Measurements from ENCODE around the gene LAMA2. TPM values are rescaled to one million over a fixed set of nuclear protein-coding genes. Genes with fewer than 3 reads are reported as not detected.

LAMA2 gene
- total and polyA plus RNA-seq, 7 experiments from 2014 or later, result 0.02 to 0.59 (median 0.35) TPM; not detected in 4

- H3K27me3 ChIP-seq (ENCODE audit: control insufficient read depth in 2 of 2, insufficient read depth in 2 of 2, low read length in 2 of 2), result no peaks in the 10 kb centered on the region
- no peak overlapping the region for H3K27ac ChIP-seq (ENCODE audit: low read depth, low read length)
- H3K36me3 ChIP-seq (ENCODE audit: control insufficient read depth in 2 of 3, insufficient read depth in 3 of 3, low read length in 3 of 3), result no peaks in the 10 kb centered on the region
- ChIA-PET CTCF (interaction anchor here (0.5 kb wide), 1 partner anchor 743 kb away, joined by 3 read pairs; no protein-coding TSS in a partner anchor), POLR2A (no interaction called here)
- H3K4me1 ChIP-seq (ENCODE audit: control insufficient read depth in 2 of 2, insufficient read depth in 2 of 2, low read length in 2 of 2), result no peaks in the 10 kb centered on the region
- H3K9me3 ChIP-seq (ENCODE audit: control insufficient read depth in 2 of 3, low read length in 3 of 3), result no peaks in the 10 kb centered on the region
- Mint-ChIP-seq H3K9me3 (no peaks in the 10 kb centered on the region), H3K4me1 (peaks cover 0 to 2% (median 0%) of the 10 kb centered on the region in 7 donors), H3K27ac (no peak overlapping the region), H3K27me3 (peaks cover 0 to 12% (median 5%) of the 10 kb centered on the region in 5 donors), H3K4me3 (no peak overlapping the region), H3K36me3 (no peaks in the 10 kb centered on the region)
- H3K4me3 ChIP-seq (ENCODE audit: low read length), result no peak overlapping the region
- ATAC-seq (no peak), DNase-seq (no peak)
- intact Hi-C loops (cut with micrococcal nuclease), result no loop called here
Observed at GRCh38 chr6:129356129-129356528, 473.2 kb downstream of the LAMA2 start.

DNA sequence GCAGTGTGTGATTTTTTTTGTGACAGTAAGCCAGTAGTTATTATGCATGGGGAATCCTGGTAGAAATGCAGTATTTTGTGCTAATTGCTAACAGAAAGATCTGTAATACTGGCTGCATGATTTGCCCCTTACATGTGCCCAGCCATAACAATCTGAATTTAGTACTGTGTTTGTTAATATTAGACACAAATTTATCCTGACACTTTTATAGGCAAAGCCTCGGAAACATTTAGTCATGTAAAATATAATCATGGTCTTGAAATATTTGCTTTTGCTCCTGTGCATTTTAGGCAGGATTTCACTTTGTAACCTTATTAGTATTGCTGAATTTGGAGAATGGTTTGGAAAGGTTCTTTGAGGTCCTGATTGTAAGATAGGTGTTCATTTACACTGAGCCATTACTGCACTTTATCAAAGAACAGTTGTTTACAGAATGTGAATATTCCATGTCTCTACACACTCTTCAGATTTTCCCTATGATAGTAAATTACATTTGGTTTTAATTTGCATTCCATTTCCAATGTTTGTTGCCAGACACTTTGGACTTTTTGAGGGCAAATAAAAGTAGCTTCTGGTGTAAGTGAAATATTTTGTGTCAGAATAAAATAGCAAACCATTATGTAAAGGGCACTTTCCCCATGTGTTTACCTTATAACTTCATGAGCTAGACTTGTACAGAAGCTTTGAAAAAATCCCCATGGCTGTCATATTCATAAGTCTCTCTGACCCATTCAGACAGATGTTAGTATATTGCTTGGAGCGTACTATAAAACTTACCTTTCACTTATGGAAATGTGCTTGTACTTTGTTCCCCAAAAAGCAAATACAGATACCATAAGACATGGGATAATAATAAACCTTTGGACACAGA lies 477.1 kb downstream of the LAMA2 start:
- intact Hi-C loops (cut with micrococcal nuclease), result no loop called here
- Histone ChIP-seq H3K4me1 (ENCODE audit: control insufficient read depth in 2 of 2, insufficient read depth in 2 of 2, low read length in 2 of 2) (no peaks in the 10 kb centered on the region), H3K36me3 (ENCODE audit: control insufficient read depth in 2 of 3, insufficient read depth in 3 of 3, low read length in 3 of 3) (no peaks in the 10 kb centered on the region), H3K27ac (ENCODE audit: low read depth, low read length) (no peak overlapping the region), H3K9me3 (ENCODE audit: control insufficient read depth in 2 of 3, low read length in 3 of 3) (no peaks in the 10 kb centered on the region), H3K4me3 (ENCODE audit: low read length) (no peak overlapping the region), H3K27me3 (ENCODE audit: control insufficient read depth in 2 of 2, insufficient read depth in 2 of 2, low read length in 2 of 2) (no peaks in the 10 kb centered on the region)
- Mint-ChIP-seq H3K27ac (no peak overlapping the region), H3K9me3 (peaks cover 0 to 2% (median 0%) of the 10 kb centered on the region in 11 donors), H3K27me3 (peaks cover 0 to 12% (median 6%) of the 10 kb centered on the region in 5 donors), H3K36me3 (no peaks in the 10 kb centered on the region), H3K4me1 (peaks cover 0 to 3% (median 0%) of the 10 kb centered on the region in 7 donors), H3K4me3 (no peak overlapping the region)
- ChIA-PET CTCF (interaction anchor here (0.8 kb wide), 1 partner anchor 11 kb away, joined by 3 read pairs; no protein-coding TSS in a partner anchor), POLR2A (no interaction called here)
- ATAC-seq, result no peak
- no peak for DNase-seq

GRCh38 chr6:129360682-129360955 lies 477.7 kb downstream of the LAMA2 start:
- Mint-ChIP-seq H3K4me3 (no peak overlapping the region), H3K9me3 (peaks cover 0 to 2% (median 0%) of the 10 kb centered on the region in 11 donors), H3K27ac (no peak overlapping the region), H3K36me3 (no peaks in the 10 kb centered on the region), H3K4me1 (peaks cover 0 to 3% (median 0%) of the 10 kb centered on the region in 7 donors), H3K27me3 (peaks cover 0 to 12% (median 6%) of the 10 kb centered on the region in 5 donors)
- POLR2A ChIA-PET, result no interaction called here
- CTCF ChIA-PET, result interaction anchor here (0.8 kb wide), 1 partner anchor 10 kb away, joined by 3 read pairs; no protein-coding TSS in a partner anchor
- no peaks in the 10 kb centered on the region for H3K4me1 ChIP-seq (ENCODE audit: control insufficient read depth in 2 of 2, insufficient read depth in 2 of 2, low read length in 2 of 2)
- DNase-seq (no peak), ATAC-seq (no peak)
- no peak overlapping the region for H3K27ac ChIP-seq (ENCODE audit: low read depth, low read length)
- no peak overlapping the region for H3K4me3 ChIP-seq (ENCODE audit: low read length)
- no peaks in the 10 kb centered on the region for H3K9me3 ChIP-seq (ENCODE audit: control insufficient read depth in 2 of 3, low read length in 3 of 3)
- H3K36me3 ChIP-seq (ENCODE audit: control insufficient read depth in 2 of 3, insufficient read depth in 3 of 3, low read length in 3 of 3), result no peaks in the 10 kb centered on the region
- H3K27me3 ChIP-seq (ENCODE audit: control insufficient read depth in 2 of 2, insufficient read depth in 2 of 2, low read length in 2 of 2), result no peaks in the 10 kb centered on the region
- intact Hi-C loops (cut with micrococcal nuclease), result no loop called here

- H3K4me3 Mint-ChIP-seq, result no peak overlapping the region
- ChIA-PET POLR2A (no interaction called here), CTCF (no interaction called here)
- DNase-seq (no peak), ATAC-seq (no peak)
- Histone ChIP-seq H3K27me3 (ENCODE audit: control insufficient read depth in 2 of 2, insufficient read depth in 2 of 2, low read length in 2 of 2) (no peaks in the 10 kb centered on the region), H3K4me1 (ENCODE audit: control insufficient read depth in 2 of 2, insufficient read depth in 2 of 2, low read length in 2 of 2) (no peaks in the 10 kb centered on the region), H3K27ac (ENCODE audit: low read depth, low read length) (no peak overlapping the region), H3K4me3 (ENCODE audit: low read length) (no peak overlapping the region), H3K36me3 (ENCODE audit: control insufficient read depth in 2 of 3, insufficient read depth in 3 of 3, low read length in 3 of 3) (no peaks in the 10 kb centered on the region), H3K9me3 (ENCODE audit: control insufficient read depth in 2 of 3, low read length in 3 of 3) (no peaks in the 10 kb centered on the region)
- H3K9me3 Mint-ChIP-seq, result peaks cover 0 to 2% (median 0%) of the 10 kb centered on the region in 11 donors
- intact Hi-C loops (cut with micrococcal nuclease), result no loop called here
- no peak overlapping the region for H3K27ac Mint-ChIP-seq
- peaks cover 0 to 7% (median 0%) of the 10 kb centered on the region in 7 donors for H3K4me1 Mint-ChIP-seq
- peaks cover 0 to 7% (median 3%) of the 10 kb centered on the region in 5 donors for H3K27me3 Mint-ChIP-seq
- H3K36me3 Mint-ChIP-seq, result no peaks in the 10 kb centered on the region
Observed at GRCh38 chr6:129364037-129364436, 481.1 kb downstream of the LAMA2 start.

DNA sequence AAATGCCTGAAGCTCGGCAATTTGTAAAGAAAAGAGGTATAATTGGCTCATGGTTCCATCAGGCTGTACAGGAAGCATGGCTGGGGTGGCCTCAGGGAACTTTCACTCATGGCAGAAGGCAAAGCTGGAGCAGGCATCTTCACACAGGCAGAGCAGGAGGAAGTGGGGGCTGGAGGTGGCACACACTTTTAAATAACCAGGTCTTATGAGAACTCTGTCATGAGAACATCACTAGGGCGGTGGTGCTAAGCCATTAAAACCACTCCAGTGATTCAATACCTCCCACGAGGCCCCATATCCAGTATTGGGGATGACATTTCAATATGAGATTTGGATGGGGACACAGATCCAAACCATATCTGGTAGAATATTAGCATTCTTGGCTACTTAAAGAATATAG lies 481.8 kb downstream of the LAMA2 start:
- no peaks in the 10 kb centered on the region for H3K9me3 ChIP-seq (ENCODE audit: control insufficient read depth in 2 of 3, low read length in 3 of 3)
- Mint-ChIP-seq H3K9me3 (peaks cover 0 to 2% (median 0%) of the 10 kb centered on the region in 11 donors), H3K4me1 (peaks cover 0 to 11% (median 0%) of the 10 kb centered on the region in 7 donors), H3K27ac (no peak overlapping the region), H3K36me3 (no peaks in the 10 kb centered on the region), H3K4me3 (no peak overlapping the region), H3K27me3 (peaks cover 0 to 7% (median 0%) of the 10 kb centered on the region in 5 donors)
- H3K4me1 ChIP-seq (ENCODE audit: control insufficient read depth in 2 of 2, insufficient read depth in 2 of 2, low read length in 2 of 2), result no peaks in the 10 kb centered on the region
- DNase-seq (no peak), ATAC-seq (no peak)
- no peaks in the 10 kb centered on the region for H3K27me3 ChIP-seq (ENCODE audit: control insufficient read depth in 2 of 2, insufficient read depth in 2 of 2, low read length in 2 of 2)
- ChIA-PET CTCF (no interaction called here), POLR2A (no interaction called here)
- no peak overlapping the region for H3K4me3 ChIP-seq (ENCODE audit: low read length)
- intact Hi-C loops (cut with micrococcal nuclease), result loop anchor here in 1 of 2 donors (5.0 kb wide), 1 partner anchor 82 kb away; no protein-coding TSS in a partner anchor
- H3K36me3 ChIP-seq (ENCODE audit: control insufficient read depth in 2 of 3, insufficient read depth in 3 of 3, low read length in 3 of 3), result no peaks in the 10 kb centered on the region
- H3K27ac ChIP-seq (ENCODE audit: low read depth, low read length), result no peak overlapping the region

DNA sequence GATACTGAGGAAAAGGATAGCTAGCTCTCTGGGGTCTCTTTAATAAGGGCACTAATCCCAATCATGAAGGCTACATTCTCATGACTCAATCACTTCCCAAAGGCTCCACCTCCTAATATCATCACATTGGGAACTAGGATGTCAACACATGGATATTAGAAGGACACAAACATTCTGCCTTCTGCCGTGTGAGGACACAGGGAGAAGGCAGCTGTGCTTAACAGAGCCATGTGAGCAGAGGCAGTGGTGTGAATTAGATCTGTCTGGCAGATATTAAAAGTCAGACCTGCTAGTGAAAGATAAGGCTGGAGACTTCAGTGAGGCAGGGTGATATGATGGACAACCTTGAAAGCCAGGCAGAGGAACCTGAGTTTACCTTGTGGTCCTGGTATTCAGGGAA lies 485.1 kb downstream of the LAMA2 start:
- CTCF ChIA-PET, result interaction anchor here (0.6 kb wide), 1 partner anchor 560 kb away, joined by 3 read pairs; no protein-coding TSS in a partner anchor

More for the DNA sequence above, 485.1 kb downstream of the LAMA2 start:
- no peak overlapping the region for H3K27ac Mint-ChIP-seq
- Histone ChIP-seq H3K4me1 (ENCODE audit: control insufficient read depth in 2 of 2, insufficient read depth in 2 of 2, low read length in 2 of 2) (peaks cover 0 to 5% of the 10 kb centered on the region in 2 donors), H3K27me3 (ENCODE audit: control insufficient read depth in 2 of 2, insufficient read depth in 2 of 2, low read length in 2 of 2) (no peaks in the 10 kb centered on the region), H3K9me3 (ENCODE audit: control insufficient read depth in 2 of 3, low read length in 3 of 3) (no peaks in the 10 kb centered on the region), H3K4me3 (ENCODE audit: low read length) (no peak overlapping the region), H3K36me3 (ENCODE audit: control insufficient read depth in 2 of 3, insufficient read depth in 3 of 3, low read length in 3 of 3) (no peaks in the 10 kb centered on the region), H3K27ac (ENCODE audit: low read depth, low read length) (no peak overlapping the region)
- no peaks in the 10 kb centered on the region for H3K27me3 Mint-ChIP-seq
- H3K9me3 Mint-ChIP-seq, result no peaks in the 10 kb centered on the region
- H3K36me3 Mint-ChIP-seq, result no peaks in the 10 kb centered on the region
- ATAC-seq, result no peak
- no peak for DNase-seq
- intact Hi-C loops (cut with micrococcal nuclease), result loop anchor here in 1 of 2 donors (5.0 kb wide), 1 partner anchor 86 kb away; no protein-coding TSS in a partner anchor
- POLR2A ChIA-PET, result no interaction called here
- H3K4me1 Mint-ChIP-seq, result peaks cover 0 to 20% (median 9%) of the 10 kb centered on the region in 7 donors
- H3K4me3 Mint-ChIP-seq, result no peak overlapping the region
